ENCODE data around the gene STT3A.

The STT3A gene

DNA sequence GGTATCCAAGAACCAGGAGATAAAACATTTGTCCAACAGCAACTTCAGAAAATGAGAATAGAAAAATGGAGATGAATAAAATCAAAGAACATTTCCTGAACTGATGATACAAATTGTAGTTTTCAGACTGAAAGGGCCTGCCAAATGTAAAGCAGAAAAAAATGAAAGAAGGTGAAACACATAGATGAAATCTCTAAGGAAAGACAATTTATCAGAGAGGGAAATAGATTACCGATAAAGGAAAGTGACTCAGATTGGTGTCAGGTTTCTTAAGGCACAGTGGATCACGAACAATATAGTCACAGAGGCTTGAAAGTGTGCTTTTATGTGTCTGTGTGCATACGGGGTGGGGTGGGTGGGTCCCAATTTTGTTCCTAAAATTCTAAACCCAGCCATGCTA, 4.1 kb upstream of the STT3A start:
- Histone ChIP-seq H3K4me1 (ENCODE audit: control insufficient read depth, insufficient read depth, low read length) (peaks cover 8% of the 10 kb centered on the region), H3K4me3 (ENCODE audit: low read length) (no peak overlapping the region), H3K36me3 (ENCODE audit: control insufficient read depth, insufficient read depth, low read length, severe bottlenecking) (peaks cover 14% of the 10 kb centered on the region), H3K9me3 (ENCODE audit: control insufficient read depth, low read length) (no peaks in the 10 kb centered on the region), H3K27me3 (replicated peaks; ENCODE audit: control insufficient read depth, insufficient read depth, low read length) (no peaks in the 10 kb centered on the region), H3K9ac (ENCODE audit: low read length) (no peak overlapping the region)
- peak; percentile 14 for DNase-seq (ENCODE audit: low read depth)

DNA sequence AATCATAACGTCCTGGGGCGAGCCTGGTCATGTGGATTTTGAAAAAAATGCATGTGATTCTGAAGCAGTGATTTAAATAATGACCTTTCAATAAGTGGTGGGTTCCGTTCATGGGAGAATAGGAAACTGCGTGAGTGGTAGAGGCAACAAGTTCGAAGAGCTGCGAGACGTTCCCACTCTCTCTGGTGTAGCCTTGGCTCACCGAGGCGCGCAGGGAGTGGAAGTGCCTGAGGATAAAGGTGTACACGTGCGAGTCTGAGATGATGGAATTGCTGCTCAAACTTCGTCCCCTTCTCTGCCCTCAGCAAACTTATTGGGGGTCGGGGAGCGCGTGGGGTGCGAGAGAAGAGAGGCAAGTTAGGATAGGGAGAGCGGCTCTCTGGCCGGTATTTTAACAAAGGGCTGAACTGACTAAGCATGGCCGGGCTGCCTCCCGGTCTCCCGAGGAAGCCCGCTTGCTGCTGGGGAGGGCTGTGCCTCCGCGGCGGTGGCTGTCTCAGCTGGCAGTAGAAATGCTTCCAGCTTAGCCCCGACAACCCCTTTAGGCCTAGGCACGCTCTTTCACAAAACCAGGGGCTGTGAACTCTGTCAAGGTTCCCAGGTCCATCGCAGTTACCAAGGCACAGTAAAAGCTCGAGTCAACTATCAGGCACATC, 875 bp upstream of the STT3A start:
- H3K9ac ChIP-seq (ENCODE audit: low read length) = peak overlapping the region; percentile 94

DNA sequence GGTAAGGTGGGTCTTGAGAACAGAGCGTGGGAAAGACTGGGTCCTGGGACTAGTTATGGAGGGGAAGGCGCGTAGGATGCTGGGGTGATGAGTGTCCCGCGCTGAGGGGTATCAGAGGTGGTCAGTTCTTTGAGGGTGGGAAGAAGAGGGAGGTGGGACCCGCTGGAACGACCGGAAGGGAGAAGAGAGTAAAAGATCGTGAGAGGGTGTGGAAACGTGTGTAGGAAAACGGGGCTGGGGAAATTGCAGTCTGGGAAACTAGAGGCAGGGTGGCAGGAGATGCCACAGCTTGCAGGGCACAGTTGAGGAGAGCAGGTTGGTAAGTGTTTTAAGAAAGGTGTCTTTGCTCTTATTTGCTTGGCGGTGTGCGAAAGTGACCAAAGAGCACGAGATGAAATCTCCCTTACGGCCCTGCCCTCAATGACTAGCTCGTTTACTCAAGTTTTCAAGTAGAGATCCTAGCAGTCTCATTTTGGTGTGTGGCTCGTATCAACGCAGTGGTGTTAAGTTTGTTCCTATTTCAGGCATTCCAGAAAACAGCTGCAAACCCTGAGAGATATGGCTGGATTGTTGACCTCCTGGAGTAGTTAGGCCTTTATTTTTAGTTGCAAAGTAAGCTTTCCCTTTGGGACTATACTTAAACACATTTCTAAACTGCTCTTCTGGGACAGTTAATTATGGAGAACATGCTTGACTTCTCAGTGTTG, 615 bp downstream of the STT3A start:
- peak; percentile 67 for DNase-seq (ENCODE audit: low read depth)
- Histone ChIP-seq H3K9me3 (ENCODE audit: control insufficient read depth, low read length) (no peaks in the 10 kb centered on the region), H3K9ac (ENCODE audit: low read length) (peak overlapping the region; percentile 99), H3K4me1 (ENCODE audit: control insufficient read depth, insufficient read depth, low read length) (peaks cover 13% of the 10 kb centered on the region), H3K4me3 (ENCODE audit: low read length) (peak overlapping the region; percentile 100), H3K36me3 (ENCODE audit: control insufficient read depth, insufficient read depth, low read length, severe bottlenecking) (peaks cover 15% of the 10 kb centered on the region), H3K27me3 (replicated peaks; ENCODE audit: control insufficient read depth, insufficient read depth, low read length) (no peaks in the 10 kb centered on the region)

More for the DNA sequence above, 875 bp upstream of the STT3A start:
- Histone ChIP-seq H3K27me3 (replicated peaks; ENCODE audit: control insufficient read depth, insufficient read depth, low read length) (no peaks in the 10 kb centered on the region), H3K9me3 (ENCODE audit: control insufficient read depth, low read length) (no peaks in the 10 kb centered on the region), H3K4me1 (ENCODE audit: control insufficient read depth, insufficient read depth, low read length) (peaks cover 13% of the 10 kb centered on the region), H3K36me3 (ENCODE audit: control insufficient read depth, insufficient read depth, low read length, severe bottlenecking) (peaks cover under 1% of the 10 kb centered on the region), H3K4me3 (ENCODE audit: low read length) (peak overlapping the region; percentile 100)
- DNase-seq (ENCODE audit: low read depth) = peak; percentile 67

GRCh38 chr11:125594958-125595357, 2.3 kb downstream of the STT3A start:
- no peak overlapping the region for H3K4me3 ChIP-seq (ENCODE audit: low read length)
- no peak for DNase-seq (ENCODE audit: low read depth)
- H3K27me3 ChIP-seq (replicated peaks; ENCODE audit: control insufficient read depth, insufficient read depth, low read length) = no peaks in the 10 kb centered on the region
- peaks cover 26% of the 10 kb centered on the region for H3K36me3 ChIP-seq (ENCODE audit: control insufficient read depth, insufficient read depth, low read length, severe bottlenecking)
- H3K4me1 ChIP-seq (ENCODE audit: control insufficient read depth, insufficient read depth, low read length) = peaks cover 13% of the 10 kb centered on the region
- H3K9ac ChIP-seq (ENCODE audit: low read length) = no peak overlapping the region
- no peaks in the 10 kb centered on the region for H3K9me3 ChIP-seq (ENCODE audit: control insufficient read depth, low read length)

DNA sequence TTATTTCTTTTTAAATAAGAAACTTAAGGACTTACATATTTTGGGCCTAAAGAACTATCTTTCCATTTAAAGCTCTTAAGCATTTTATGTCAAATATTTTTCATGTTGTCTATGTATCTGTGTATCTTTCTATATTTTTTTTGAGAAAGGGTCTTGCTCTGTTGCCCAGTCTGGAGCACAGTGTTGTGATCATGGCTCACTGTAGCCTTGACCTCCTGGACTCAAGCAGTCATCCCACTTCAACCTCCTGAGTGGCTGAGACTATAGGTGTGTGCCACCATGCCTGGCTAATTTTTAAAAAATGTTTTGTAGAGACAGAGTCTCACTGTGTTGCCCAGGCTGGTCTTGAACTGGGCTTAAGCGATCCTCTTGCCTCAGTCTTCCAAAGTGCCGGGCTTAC, 8.0 kb downstream of the STT3A start:
- no peaks in the 10 kb centered on the region for H3K9me3 ChIP-seq (ENCODE audit: control insufficient read depth, low read length)
- no peak for DNase-seq (ENCODE audit: low read depth)
- no peaks in the 10 kb centered on the region for H3K4me1 ChIP-seq (ENCODE audit: control insufficient read depth, insufficient read depth, low read length)
- H3K27me3 ChIP-seq (replicated peaks; ENCODE audit: control insufficient read depth, insufficient read depth, low read length) = no peaks in the 10 kb centered on the region
- H3K9ac ChIP-seq (ENCODE audit: low read length) = no peak overlapping the region
- H3K36me3 ChIP-seq (ENCODE audit: control insufficient read depth, insufficient read depth, low read length, severe bottlenecking) = peaks cover 73% of the 10 kb centered on the region
- H3K4me3 ChIP-seq (ENCODE audit: low read length) = no peak overlapping the region

GRCh38 chr11:125603207-125603606, 10.6 kb downstream of the STT3A start:
- no peak overlapping the region for H3K4me3 ChIP-seq (ENCODE audit: low read length)
- H3K9me3 ChIP-seq (ENCODE audit: control insufficient read depth, low read length) = no peaks in the 10 kb centered on the region
- H3K9ac ChIP-seq (ENCODE audit: low read length) = no peak overlapping the region
- H3K27me3 ChIP-seq (replicated peaks; ENCODE audit: control insufficient read depth, insufficient read depth, low read length) = no peaks in the 10 kb centered on the region
- no peaks in the 10 kb centered on the region for H3K4me1 ChIP-seq (ENCODE audit: control insufficient read depth, insufficient read depth, low read length)
- peak; percentile 62 for DNase-seq (ENCODE audit: low read depth)
- peaks cover 84% of the 10 kb centered on the region for H3K36me3 ChIP-seq (ENCODE audit: control insufficient read depth, insufficient read depth, low read length, severe bottlenecking)

GRCh38 chr11:125605417-125605816, 12.8 kb downstream of the STT3A start:
- H3K4me3 ChIP-seq (ENCODE audit: low read length) = no peak overlapping the region
- DNase-seq (ENCODE audit: low read depth) = no peak
- H3K36me3 ChIP-seq (ENCODE audit: control insufficient read depth, insufficient read depth, low read length, severe bottlenecking) = peaks cover 92% of the 10 kb centered on the region
- H3K9ac ChIP-seq (ENCODE audit: low read length) = no peak overlapping the region
- H3K9me3 ChIP-seq (ENCODE audit: control insufficient read depth, low read length) = no peaks in the 10 kb centered on the region
- H3K27me3 ChIP-seq (replicated peaks; ENCODE audit: control insufficient read depth, insufficient read depth, low read length) = no peaks in the 10 kb centered on the region
- H3K4me1 ChIP-seq (ENCODE audit: control insufficient read depth, insufficient read depth, low read length) = no peaks in the 10 kb centered on the region

DNA sequence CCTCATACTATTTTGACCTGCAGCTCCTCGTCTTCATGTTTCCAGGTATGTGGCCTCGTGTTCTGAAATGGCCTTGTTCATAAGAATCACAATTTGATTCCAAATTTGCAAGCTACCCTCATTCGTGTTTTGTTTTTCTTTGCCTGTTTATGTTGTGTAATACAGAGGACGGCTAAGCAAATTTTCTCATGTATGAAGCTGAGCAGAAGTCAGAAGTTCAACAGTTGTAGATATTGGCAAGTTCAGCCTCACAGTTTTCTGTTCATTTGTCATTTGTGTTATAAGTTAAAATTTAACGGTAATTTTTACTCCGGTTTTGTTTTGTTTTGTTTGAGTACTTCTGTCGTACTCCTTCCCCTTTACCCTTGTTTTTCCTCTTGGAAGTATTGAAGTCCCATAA, 16.9 kb downstream of the STT3A start:
- Histone ChIP-seq H3K4me3 (ENCODE audit: low read length) (no peak overlapping the region), H3K9ac (ENCODE audit: low read length) (no peak overlapping the region), H3K36me3 (ENCODE audit: control insufficient read depth, insufficient read depth, low read length, severe bottlenecking) (peaks cover 99% of the 10 kb centered on the region), H3K27me3 (replicated peaks; ENCODE audit: control insufficient read depth, insufficient read depth, low read length) (no peaks in the 10 kb centered on the region), H3K4me1 (ENCODE audit: control insufficient read depth, insufficient read depth, low read length) (no peaks in the 10 kb centered on the region), H3K9me3 (ENCODE audit: control insufficient read depth, low read length) (no peaks in the 10 kb centered on the region)
- no peak for DNase-seq (ENCODE audit: low read depth)

GRCh38 chr11:125618383-125618782, 25.7 kb downstream of the STT3A start:
- H3K36me3 ChIP-seq (ENCODE audit: control insufficient read depth, insufficient read depth, low read length, severe bottlenecking) = peaks cover 85% of the 10 kb centered on the region
- H3K27me3 ChIP-seq (replicated peaks; ENCODE audit: control insufficient read depth, insufficient read depth, low read length) = no peaks in the 10 kb centered on the region
- no peak overlapping the region for H3K4me3 ChIP-seq (ENCODE audit: low read length)
- H3K9ac ChIP-seq (ENCODE audit: low read length) = no peak overlapping the region
- DNase-seq (ENCODE audit: low read depth) = no peak
- H3K4me1 ChIP-seq (ENCODE audit: control insufficient read depth, insufficient read depth, low read length) = peaks cover 12% of the 10 kb centered on the region
- no peaks in the 10 kb centered on the region for H3K9me3 ChIP-seq (ENCODE audit: control insufficient read depth, low read length)

DNA sequence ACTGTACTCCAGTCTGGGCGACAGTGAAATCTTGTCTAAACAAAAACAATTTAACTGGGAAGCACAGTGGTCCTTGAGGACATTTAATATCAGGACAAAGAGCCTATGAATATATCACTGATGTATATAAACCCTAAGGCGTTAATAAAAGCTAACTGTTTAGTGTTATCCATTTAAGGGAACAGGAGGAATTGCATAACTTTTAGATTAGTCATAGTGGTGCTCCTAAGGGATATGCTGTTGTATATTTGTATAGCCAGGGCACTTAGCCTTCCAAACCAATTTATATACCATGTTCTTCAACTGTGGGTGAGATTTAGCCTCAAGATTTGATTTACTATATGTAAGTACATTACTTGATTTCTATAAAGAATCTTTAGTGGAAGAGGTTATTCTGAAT, 29.3 kb downstream of the STT3A start:
- Histone ChIP-seq H3K36me3 (ENCODE audit: control insufficient read depth, insufficient read depth, low read length, severe bottlenecking) (peaks cover 48% of the 10 kb centered on the region), H3K27me3 (replicated peaks; ENCODE audit: control insufficient read depth, insufficient read depth, low read length) (no peaks in the 10 kb centered on the region), H3K9ac (ENCODE audit: low read length) (no peak overlapping the region), H3K4me3 (ENCODE audit: low read length) (no peak overlapping the region), H3K9me3 (ENCODE audit: control insufficient read depth, low read length) (no peaks in the 10 kb centered on the region), H3K4me1 (ENCODE audit: control insufficient read depth, insufficient read depth, low read length) (peaks cover 22% of the 10 kb centered on the region)
- DNase-seq (ENCODE audit: low read depth) = peak; percentile 52

- H3K9ac ChIP-seq (ENCODE audit: low read length) = no peak overlapping the region
Measured at GRCh38 chr11:125623064-125623463, 30.4 kb downstream of the STT3A start.

More at GRCh38 chr11:125623064-125623463, 30.4 kb downstream of the STT3A start:
- Histone ChIP-seq H3K9me3 (ENCODE audit: control insufficient read depth, low read length) (no peaks in the 10 kb centered on the region), H3K27me3 (replicated peaks; ENCODE audit: control insufficient read depth, insufficient read depth, low read length) (no peaks in the 10 kb centered on the region), H3K36me3 (ENCODE audit: control insufficient read depth, insufficient read depth, low read length, severe bottlenecking) (peaks cover 38% of the 10 kb centered on the region), H3K4me1 (ENCODE audit: control insufficient read depth, insufficient read depth, low read length) (peaks cover 24% of the 10 kb centered on the region), H3K4me3 (ENCODE audit: low read length) (no peak overlapping the region)
- no peak for DNase-seq (ENCODE audit: low read depth)

Measured in adipocyte (in vitro differentiated cells).